CD14-positive monocyte (primary cell): ENCODE results near the gene FGFR3. TPM values are rescaled to one million over a fixed set of nuclear protein-coding genes. Genes with fewer than 3 reads are reported as not detected.

Experiments used
- DNase-seq, 3 donors: peaks; one replicate each; pipeline ENCODE4 v3.0.0-alpha.2; 2011 to 2022
- H2AFZ ChIP-seq: 2 replicates; pipeline ENCODE4 v1.6.0; 2012; ENCODE audit warnings: mild to moderate bottlenecking, low read depth, low read length, inconsistent platforms; ENCODE audit not compliant: insufficient read depth, poor library complexity, severe bottlenecking
- H3K27ac ChIP-seq, 2 donors: 1 replicate in 1 of 2; 2 replicates in 1 of 2; pipeline ENCODE4 v1.5.1; 2012 to 2013; ENCODE audit warnings: low read length in 2 of 2, control low read depth in 1 of 2, inconsistent platforms in 1 of 2, low read depth in 1 of 2, mild to moderate bottlenecking in 1 of 2
- H3K27me3 ChIP-seq, 2 donors: one replicate each; pipeline versions ENCODE4 v1.6.0 to v1.6.1; 2011 to 2013; ENCODE audit warnings: low read length in 2 of 2; ENCODE audit not compliant: control insufficient read depth in 2 of 2, insufficient read depth in 2 of 2
- H3K36me3 ChIP-seq, 2 donors: replicated peaks in 1 of 2; 1 replicate in 1 of 2; 2 replicates in 1 of 2; pipeline versions ENCODE4 v1.5.1 to v1.6.1; 2012 to 2013; ENCODE audit warnings: low read length in 2 of 2, control low read depth in 1 of 2, inconsistent platforms in 1 of 2, mild to moderate bottlenecking in 1 of 2; ENCODE audit not compliant: insufficient read depth in 2 of 2, control insufficient read depth in 1 of 2
- H3K4me1 ChIP-seq, 2 donors: 1 replicate in 1 of 2; 2 replicates in 1 of 2; pipeline versions ENCODE4 v1.5.1 to v1.6.1; 2012 to 2013; ENCODE audit warnings: low read length in 2 of 2, control low read depth in 1 of 2, inconsistent platforms in 1 of 2, mild to moderate bottlenecking in 1 of 2, moderate library complexity in 1 of 2; ENCODE audit not compliant: insufficient read depth in 2 of 2, control insufficient read depth in 1 of 2
- H3K4me2 ChIP-seq: replicated peaks from 2 replicates; pipeline ENCODE3; 2012; ENCODE audit warnings: low read length, moderate library complexity, mild to moderate bottlenecking; ENCODE audit not compliant: poor library complexity, severe bottlenecking; ENCODE audit errors: extremely low read depth
- H3K4me3 ChIP-seq, 3 experiments: fragments of 200-600 bp in 1 of 3; sonication (generic) in 1 of 3; replicated peaks in 1 of 3; 1 replicate in 2 of 3; 2 replicates in 1 of 3; pipeline ENCODE4 v1.5.1; 2011 to 2013; ENCODE audit warnings: low read length in 3 of 3, mild to moderate bottlenecking in 3 of 3, control low read depth in 2 of 3, low read depth in 2 of 3, inconsistent platforms in 1 of 3, moderate library complexity in 1 of 3
- H3K79me2 ChIP-seq: 2 replicates; pipeline ENCODE4 v1.6.0; 2012; ENCODE audit warnings: mild to moderate bottlenecking, control low read depth, inconsistent platforms, low read length, moderate library complexity; ENCODE audit not compliant: insufficient read depth
- H3K9ac ChIP-seq: 2 replicates; pipeline ENCODE4 v1.6.0; 2017; ENCODE audit warnings: low read length, mild to moderate bottlenecking; ENCODE audit not compliant: insufficient read depth, poor library complexity, severe bottlenecking
- H3K9me3 ChIP-seq, 2 donors: replicated peaks in 1 of 2; 1 replicate in 1 of 2; 2 replicates in 1 of 2; pipeline versions ENCODE4 v1.5.1 to v1.6.1; 2012 to 2013; ENCODE audit warnings: low read length in 2 of 2, control low read depth in 1 of 2; ENCODE audit not compliant: control insufficient read depth in 1 of 2, insufficient read depth in 1 of 2
- H4K20me1 ChIP-seq: 2 replicates; pipeline ENCODE4 v1.6.0; 2012; ENCODE audit warnings: mild to moderate bottlenecking, low read length, control low read depth, moderate library complexity; ENCODE audit not compliant: insufficient read depth
- H3K27ac Mint-ChIP-seq, 7 donors: one replicate each; pipeline ENCODE4 v1.8.0; 2020; ENCODE audit warnings: mild to moderate bottlenecking in 7 of 7, mixed read lengths in 7 of 7, moderate library complexity in 6 of 7, inconsistent platforms in 2 of 7
- H3K27me3 Mint-ChIP-seq, 3 donors: one replicate each; pipeline ENCODE4 v1.8.0; 2021 to 2022; ENCODE audit warnings: low read depth in 3 of 3, mild to moderate bottlenecking in 3 of 3, mixed read lengths in 3 of 3, moderate library complexity in 3 of 3, inconsistent platforms in 1 of 3
- H3K36me3 Mint-ChIP-seq, 2 donors: one replicate each; pipeline ENCODE4 v1.8.0; 2020; ENCODE audit warnings: mixed read lengths in 2 of 2, inconsistent platforms in 1 of 2, mild to moderate bottlenecking in 1 of 2
- H3K4me1 Mint-ChIP-seq: one replicate; pipeline ENCODE4 v1.8.0; 2020; ENCODE audit warnings: mild to moderate bottlenecking, mixed read lengths
- H3K4me3 Mint-ChIP-seq, 2 donors: one replicate each; pipeline ENCODE4 v1.8.0; 2020; ENCODE audit warnings: mild to moderate bottlenecking in 2 of 2, mixed read lengths in 2 of 2, moderate library complexity in 1 of 2
- H3K9me3 Mint-ChIP-seq, 7 donors: one replicate each; pipeline ENCODE4 v1.8.0; 2020 to 2022; ENCODE audit warnings: mixed read lengths in 7 of 7, mild to moderate bottlenecking in 6 of 7, moderate library complexity in 6 of 7, inconsistent platforms in 2 of 7
- CTCF ChIP-seq: fragments of 200-600 bp; IDR thresholded peaks from one replicate; pipeline ENCODE4 v1.8.0; 2022; ENCODE audit warnings: antibody characterized with exemption, mild to moderate bottlenecking
- WGBS: methylation state at CpG from one replicate; pipeline ENCODE4 v1.1.5; 2013; ENCODE audit warnings: missing lambda C conversion rate; ENCODE audit not compliant: insufficient coverage; 5-methylcytosine and 5-hydroxymethylcytosine counted together
- intact Hi-C, 2 donors: fragments of 100-400 bp; cut with micrococcal nuclease; formaldehyde crosslinking; loops; one replicate each; pipeline versions ENCODE4 v1.15.0 to v1.15.1; 2023
- polyA plus RNA-seq, 3 donors: library from polyadenylated mRNA; depleted of rRNA in 1 of 3; unstranded in 2 of 3; stranded (reverse) in 1 of 3; fragments of 300-500 nt in 2 of 3; fragments of >200 nt in 1 of 3; fragmentation: Illumina TruSeq in 2 of 3; gene quantifications; 1 replicate in 2 of 3; 2 replicates in 1 of 3; pipeline ENCODE4 v1.2.3, GENCODE V29; 2012 to 2021

FGFR3 gene
- polyA plus RNA-seq, 3 donors, result 0.07 TPM; not detected in 2

GRCh38 chr4:1767061-1767769 lies 25.9 kb upstream of the FGFR3 start:
- no peak overlapping the region for H3K27ac ChIP-seq
- 4% methylated on average over 61 of the region's 84 CpGs for WGBS
- peaks cover 3 to 60% of the 10 kb centered on the region in 2 donors for H3K27me3 ChIP-seq
- H2AFZ ChIP-seq, result no peak overlapping the region
- H3K4me2 ChIP-seq, result no peak overlapping the region
- no peaks in the 10 kb centered on the region for H3K9me3 ChIP-seq
- Mint-ChIP-seq H3K27me3 (peaks cover 34 to 84% (median 41%) of the 10 kb centered on the region in 3 donors), H3K36me3 (no peaks in the 10 kb centered on the region), H3K4me3 (no peak overlapping the region), H3K9me3 (peaks cover 0 to 6% (median 0%) of the 10 kb centered on the region in 7 donors), H3K27ac (no peak overlapping the region), H3K4me1 (peaks cover 1% of the 10 kb centered on the region)
- TF ChIP-seq CTCF, result no peak
- no peak for DNase-seq
- H3K36me3 ChIP-seq, result no peaks in the 10 kb centered on the region
- intact Hi-C loops, result no loop called here
- H3K9ac ChIP-seq, result no peak overlapping the region
- no peaks in the 10 kb centered on the region for H4K20me1 ChIP-seq
- no peaks in the 10 kb centered on the region for H3K79me2 ChIP-seq
- no peaks in the 10 kb centered on the region for H3K4me1 ChIP-seq
- no peak overlapping the region for H3K4me3 ChIP-seq

DNA sequence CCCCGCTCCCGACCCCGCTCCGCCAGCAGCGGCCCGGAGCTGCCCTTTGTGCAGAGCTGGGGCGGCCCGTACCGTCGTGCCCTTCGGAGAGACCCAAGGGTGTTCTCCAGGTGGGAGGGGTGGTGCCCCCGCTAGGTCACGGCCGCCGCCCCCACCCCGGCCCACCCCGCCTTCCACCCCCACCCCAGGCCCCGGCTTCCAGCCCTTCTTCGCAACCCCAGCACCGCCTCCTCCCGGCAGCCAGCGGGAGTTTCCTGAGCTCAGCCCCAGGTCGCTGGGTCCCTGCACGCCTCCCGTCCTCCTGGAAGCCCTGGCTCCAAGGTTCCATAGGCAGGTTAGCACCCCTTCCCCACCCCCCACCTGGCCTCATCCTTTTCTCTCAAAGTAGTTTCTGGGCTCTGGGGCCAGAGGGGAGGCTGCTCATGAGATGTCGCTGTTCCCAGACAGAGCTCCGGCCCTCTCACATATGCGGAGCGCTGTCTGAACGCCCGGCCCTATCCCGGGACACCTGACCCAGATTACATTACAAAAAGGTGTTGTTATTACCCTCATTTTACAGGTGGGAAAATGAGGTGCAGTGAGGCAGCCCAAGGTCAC lies 25.2 kb upstream of the FGFR3 start:
- H3K9ac ChIP-seq, result no peak overlapping the region
- H3K36me3 Mint-ChIP-seq, result no peaks in the 10 kb centered on the region
- H3K27me3 ChIP-seq, result peaks cover 3 to 53% of the 10 kb centered on the region in 2 donors
- H3K4me3 ChIP-seq, result no peak overlapping the region
- no peak for DNase-seq
- H3K27me3 Mint-ChIP-seq, result peaks cover 28 to 78% (median 36%) of the 10 kb centered on the region in 3 donors
- no peak overlapping the region for H3K27ac ChIP-seq
- peaks cover 0 to 6% (median 0%) of the 10 kb centered on the region in 7 donors for H3K9me3 Mint-ChIP-seq
- TF ChIP-seq CTCF, result peak; percentile 25
- H3K27ac Mint-ChIP-seq, result no peak overlapping the region
- WGBS, result 7% methylated on average over 6 of the region's 32 CpGs
- H2AFZ ChIP-seq, result no peak overlapping the region
- H4K20me1 ChIP-seq, result no peaks in the 10 kb centered on the region
- no peaks in the 10 kb centered on the region for H3K4me1 ChIP-seq
- peak overlapping the region in 1 of 2 donors; percentile 68 for H3K4me3 Mint-ChIP-seq
- peaks cover 1% of the 10 kb centered on the region for H3K4me1 Mint-ChIP-seq
- no peak overlapping the region for H3K4me2 ChIP-seq
- H3K36me3 ChIP-seq, result no peaks in the 10 kb centered on the region
- H3K79me2 ChIP-seq, result no peaks in the 10 kb centered on the region
- intact Hi-C loops, result no loop called here
- no peaks in the 10 kb centered on the region for H3K9me3 ChIP-seq
